GM12891 (cell line): ENCODE measurements around the gene CD300LD.
"Not testable (repeated sequence)": the region's sequence is repeated elsewhere in the genome, so short reads cannot be mapped to it uniquely, and the experiment has no call there.

ENCODE experiments used
- DNase-seq: peaks from one replicate; pipeline ENCODE4 v3.0.0; 2011; ENCODE audit warnings: low spot score; ENCODE audit not compliant: insufficient read length
- FAIRE-seq: peaks from 2 replicates; lab custom pipeline; 2011; peaks lifted over from hg19 to GRCh38; lab: Jason Lieb, UNC
- PAX5 ChIP-seq: IDR thresholded peaks from 2 replicates; pipeline ENCODE4 v1.6.1; 2011; ENCODE audit warnings: low read length, moderate library complexity, mild to moderate bottlenecking; ENCODE audit not compliant: insufficient read depth, severe bottlenecking
- POLR2A ChIP-seq: IDR thresholded peaks from 2 replicates; pipeline ENCODE4 v1.6.1; 2011; ENCODE audit warnings: low read depth, low read length, control low read depth
- POLR2AphosphoS5 ChIP-seq: IDR thresholded peaks from 2 replicates; pipeline ENCODE4 v1.6.1; 2011; ENCODE audit warnings: low read depth, low read length, control low read depth
- POU2F2 ChIP-seq: IDR thresholded peaks from 2 replicates; pipeline ENCODE4 v1.6.1; 2011; ENCODE audit warnings: low read depth, mild to moderate bottlenecking, control low read depth, low read length, moderate library complexity
- SPI1 ChIP-seq: IDR thresholded peaks from 2 replicates; pipeline ENCODE4 v1.6.1; 2011; ENCODE audit warnings: low read depth, low read length, control low read depth
- TAF1 ChIP-seq: IDR thresholded peaks from 2 replicates; pipeline ENCODE4 v1.6.1; 2011; ENCODE audit warnings: low read depth, low read length, control low read depth

Gene CD300LD

DNA sequence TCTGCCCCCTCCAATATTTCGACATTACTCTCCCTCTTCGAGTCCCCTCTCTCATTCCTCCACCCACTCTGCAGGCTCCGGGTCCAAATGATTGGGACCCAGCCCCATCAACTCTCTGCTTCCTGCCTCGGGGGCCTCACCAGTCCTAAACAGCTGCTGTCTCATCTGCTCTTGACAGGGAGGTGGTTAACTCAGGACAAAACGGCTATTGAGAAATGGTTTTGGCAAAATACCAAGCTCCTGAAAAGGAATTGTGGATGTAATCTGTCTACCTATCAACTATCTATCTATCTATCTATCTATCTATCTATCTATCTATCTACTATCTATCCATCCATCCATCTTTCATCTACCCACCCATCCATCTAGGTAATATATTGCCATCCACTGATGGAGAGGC is 27.0 kb downstream of the CD300LD start:
- no peak for TF ChIP-seq PAX5
- TF ChIP-seq SPI1: no peak
- no peak for TF ChIP-seq POLR2AphosphoS5
- no peak for TF ChIP-seq TAF1
- no peak for TF ChIP-seq POLR2A
- no peak for TF ChIP-seq POU2F2
- FAIRE-seq (no peak), DNase-seq (no peak)

DNA sequence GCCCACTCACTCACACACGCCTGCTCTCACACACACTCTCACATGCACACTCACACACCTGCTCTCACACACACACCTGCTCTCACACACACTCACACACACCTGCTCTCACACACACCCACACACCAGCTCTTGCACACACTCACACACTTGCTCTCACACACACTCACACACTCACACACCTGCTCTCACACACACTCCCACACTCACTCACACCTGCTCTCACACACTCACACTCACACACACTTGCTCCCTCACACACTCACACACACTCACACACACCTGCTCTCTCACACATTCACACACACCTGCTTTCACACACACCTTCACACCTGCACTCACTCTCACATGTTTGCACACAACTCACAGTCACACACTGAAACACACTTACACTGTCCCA is 28.7 kb downstream of the CD300LD start:
- FAIRE-seq: peak; percentile 20
- TF ChIP-seq POLR2A (no peak), PAX5 (no peak), TAF1 (no peak), POU2F2 (no peak), SPI1 (no peak), POLR2AphosphoS5 (no peak)

DNA sequence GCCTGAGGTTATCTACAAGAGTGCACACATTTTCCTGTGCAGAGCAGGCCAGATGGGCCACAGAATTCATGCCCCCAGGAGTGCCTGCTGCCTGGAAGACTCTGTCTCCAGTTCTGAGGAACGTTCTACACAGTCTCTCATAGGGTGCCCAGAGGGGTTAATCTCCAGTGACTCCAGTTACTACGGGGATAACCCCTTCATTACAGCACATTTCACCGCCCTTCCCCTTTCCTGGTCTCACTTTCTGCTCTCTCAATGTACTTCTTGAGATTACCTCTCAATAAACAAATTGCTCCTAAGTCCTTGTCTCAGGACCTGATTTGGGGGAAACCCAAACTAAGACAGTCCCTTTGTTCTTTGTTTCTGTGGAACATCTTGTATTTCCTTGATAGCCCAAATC is 30.5 kb downstream of the CD300LD start:
- FAIRE-seq: no peak
- TF ChIP-seq PAX5 (no peak), POLR2A (no peak), TAF1 (no peak), SPI1 (0 out of 2 replicates have a peak, but pooled peaks have one; percentile 10)
- no peak for DNase-seq

More for the DNA sequence above, 28.7 kb downstream of the CD300LD start:
- DNase-seq: no peak

- TF ChIP-seq TAF1 (no peak), POU2F2 (no peak), POLR2AphosphoS5 (no peak), SPI1 (no peak), POLR2A (no peak), PAX5 (no peak)
- DNase-seq: no peak
- no peak for FAIRE-seq
These were observed 33.1 kb downstream of the CD300LD start for GRCh38 chr17:74558882-74559519.

GRCh38 chr17:74558402-74558801 is 33.7 kb downstream of the CD300LD start:
- not testable (repeated sequence) for FAIRE-seq, DNase-seq

- FAIRE-seq (no peak), DNase-seq (no peak)
- TF ChIP-seq POLR2A: no peak
- no peak for TF ChIP-seq TAF1
- TF ChIP-seq POLR2AphosphoS5: no peak
- TF ChIP-seq SPI1: no peak
- TF ChIP-seq POU2F2: no peak
These were observed 36.6 kb downstream of the CD300LD start for GRCh38 chr17:74555427-74555940.

DNA sequence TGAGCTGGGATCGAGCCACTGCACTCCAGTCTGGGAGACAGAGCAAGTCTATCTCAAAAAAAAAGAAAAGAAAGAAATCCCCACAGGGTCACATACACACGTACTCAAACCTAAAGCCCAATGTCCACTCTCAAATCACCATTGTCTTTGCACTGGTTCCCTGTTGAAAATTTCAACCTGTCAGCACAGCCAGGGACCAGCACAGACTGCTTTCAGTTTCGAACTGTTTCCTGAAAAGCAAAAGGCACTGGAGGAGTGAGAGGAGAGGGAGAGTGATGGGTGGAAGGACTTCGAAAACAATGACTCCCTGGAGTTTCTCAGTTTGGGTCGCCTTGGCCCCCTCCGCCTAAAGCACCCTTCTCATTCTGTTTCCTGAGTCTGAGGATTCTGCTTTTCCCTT is 37.2 kb downstream of the CD300LD start:
- DNase-seq (no peak), FAIRE-seq (no peak)
- TF ChIP-seq POLR2A: no peak
- TF ChIP-seq SPI1: no peak
- no peak for TF ChIP-seq POLR2AphosphoS5
- no peak for TF ChIP-seq TAF1
- no peak for TF ChIP-seq POU2F2
- no peak for TF ChIP-seq PAX5

DNA sequence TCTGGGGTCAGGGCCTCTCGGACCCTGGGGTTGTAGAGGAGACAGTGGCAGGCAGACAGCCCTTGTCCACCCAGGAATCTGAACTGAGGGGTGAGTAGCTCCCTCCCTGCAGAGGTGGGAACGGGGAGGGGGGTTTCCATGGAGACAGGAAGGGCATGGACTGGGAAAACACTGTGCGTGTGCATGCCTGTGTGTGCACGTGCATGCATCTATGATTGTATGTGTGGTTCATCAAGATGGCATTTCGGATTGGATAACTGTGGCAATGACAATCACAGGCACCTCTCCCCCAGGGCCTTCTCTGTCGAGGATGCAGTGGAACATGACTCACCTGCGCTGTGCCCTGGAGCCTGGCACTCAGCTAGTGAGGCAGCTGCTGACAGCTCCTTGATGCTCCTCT is 40.0 kb downstream of the CD300LD start:
- FAIRE-seq: no peak
- TF ChIP-seq POLR2A (no peak), POLR2AphosphoS5 (no peak), PAX5 (no peak), SPI1 (no peak), POU2F2 (no peak), TAF1 (no peak)
- DNase-seq: no peak

- no peak for FAIRE-seq
- TF ChIP-seq POU2F2: no peak
- no peak for TF ChIP-seq POLR2AphosphoS5
- TF ChIP-seq TAF1: no peak
- no peak for TF ChIP-seq PAX5
- TF ChIP-seq POLR2A: no peak
- TF ChIP-seq SPI1: no peak
- DNase-seq: no peak
These were observed 41.5 kb downstream of the CD300LD start for GRCh38 chr17:74550602-74551001.

DNA sequence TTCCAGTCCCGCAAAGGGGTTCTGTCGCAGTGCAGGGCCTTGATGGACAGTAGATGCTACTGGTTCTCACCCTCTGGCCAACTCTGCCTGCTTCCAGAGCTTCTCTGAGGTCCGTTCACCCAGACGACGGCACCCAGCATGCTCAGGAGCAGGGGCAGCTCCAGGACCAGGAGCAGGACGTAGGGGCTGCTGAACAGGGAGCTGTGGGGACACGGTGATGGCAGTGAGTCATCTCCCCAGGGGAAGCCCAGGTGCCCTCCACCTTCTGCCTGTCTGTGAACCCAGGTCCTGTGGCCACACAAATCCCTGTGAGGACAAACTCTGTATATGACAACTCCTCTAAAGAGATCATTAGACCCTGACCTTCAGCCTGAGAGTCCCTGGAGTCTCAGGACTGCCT is 42.7 kb downstream of the CD300LD start:
- FAIRE-seq: no peak
- TF ChIP-seq PAX5 (no peak), POLR2AphosphoS5 (no peak), POU2F2 (no peak), POLR2A (no peak), TAF1 (no peak), SPI1 (no peak)

More for the DNA sequence above, 42.7 kb downstream of the CD300LD start:
- DNase-seq: no peak
